Pons (tissue), 1 donor: Measurements from ENCODE around the gene MYH10.
"Not testable (repeated sequence)": the region's sequence is repeated elsewhere in the genome, so short reads cannot be mapped to it uniquely, and the experiment has no call there.

Source experiments
- DNase-seq: peaks from one replicate; pipeline ENCODE4 v3.0.0-alpha.2; 2016; ENCODE audit warnings: low spot score

Gene MYH10

GRCh38 chr17:8556074-8556473 lies 74.5 kb downstream of the MYH10 start:
- DNase-seq: no peak

DNA sequence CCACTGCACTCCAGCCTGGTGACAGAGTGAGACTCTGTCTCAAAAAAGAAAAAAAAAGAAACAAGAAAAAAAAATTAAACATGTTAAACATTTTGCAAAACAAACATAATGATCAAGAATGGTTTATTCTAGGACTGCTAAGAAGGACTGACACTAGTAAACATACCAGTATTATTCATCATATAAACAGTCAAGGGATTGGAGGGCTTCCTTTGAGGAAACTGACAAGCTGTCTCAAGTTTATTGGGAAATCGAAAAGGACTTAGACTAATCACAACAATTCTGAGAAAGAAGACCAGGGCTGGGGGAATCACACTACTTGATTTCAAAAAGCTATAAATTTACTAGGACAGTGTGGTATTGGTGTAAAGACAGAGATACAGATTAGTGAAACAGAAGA lies 75.5 kb downstream of the MYH10 start:
- DNase-seq: no peak

GRCh38 chr17:8552577-8553320 lies 77.8 kb downstream of the MYH10 start:
- DNase-seq: no peak

- DNase-seq: no peak
Observed at GRCh38 chr17:8542599-8543502, 87.7 kb downstream of the MYH10 start.

GRCh38 chr17:8539976-8540375 lies 90.5 kb downstream of the MYH10 start:
- not testable (repeated sequence) for DNase-seq

GRCh38 chr17:8537734-8538133 lies 92.8 kb downstream of the MYH10 start:
- DNase-seq: no peak

- DNase-seq: no peak
Observed at GRCh38 chr17:8534498-8535188, 95.9 kb downstream of the MYH10 start.

- DNase-seq: no peak
Observed at GRCh38 chr17:8532021-8532420, 98.5 kb downstream of the MYH10 start.

- no peak for DNase-seq
Observed at GRCh38 chr17:8522577-8522976, 107.9 kb downstream of the MYH10 start.

- no peak for DNase-seq
Observed at GRCh38 chr17:8520981-8521380, 109.5 kb downstream of the MYH10 start.

DNA sequence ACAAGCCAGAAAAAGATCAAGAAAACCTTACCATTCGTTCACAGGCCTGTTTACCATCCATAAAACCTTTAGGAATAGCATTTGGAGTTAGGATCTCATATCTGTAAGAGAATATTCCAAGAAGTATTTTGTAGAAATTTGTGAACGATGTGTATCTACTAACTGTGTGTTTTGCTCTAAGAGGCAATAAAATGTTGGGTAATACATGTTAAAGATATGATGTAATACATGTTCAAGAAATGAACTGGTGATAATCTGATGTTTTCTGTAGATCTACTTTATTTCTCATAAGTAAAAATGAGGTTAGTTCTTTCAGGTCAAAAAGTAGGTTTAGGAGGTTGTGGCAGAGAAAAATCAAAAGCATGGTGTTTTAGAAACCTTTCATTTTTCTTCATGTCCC lies 111.7 kb downstream of the MYH10 start:
- no peak for DNase-seq

- no peak for DNase-seq
Observed at GRCh38 chr17:8518326-8518725, 112.2 kb downstream of the MYH10 start.

GRCh38 chr17:8514801-8515200 lies 115.7 kb downstream of the MYH10 start:
- DNase-seq: no peak

DNA sequence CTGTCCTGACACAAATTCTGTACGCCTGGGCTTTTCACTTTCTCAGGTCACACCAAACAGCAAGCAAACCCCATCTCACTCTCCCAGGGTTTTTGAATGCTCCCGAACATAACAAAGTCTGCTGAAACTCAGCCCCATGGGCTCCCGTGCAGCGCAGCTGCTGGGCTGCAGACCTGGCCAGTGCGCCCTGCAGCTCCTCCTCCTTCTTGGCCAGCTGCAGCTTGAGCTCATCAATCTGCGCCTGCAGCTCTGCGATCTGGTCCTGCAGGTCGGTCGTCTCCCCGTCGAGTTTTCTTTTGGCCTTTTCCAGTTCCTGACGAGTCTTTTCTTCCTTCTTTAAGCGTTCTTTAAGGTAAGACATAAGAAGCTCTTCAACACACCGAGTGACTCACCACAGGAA lies 124.4 kb downstream of the MYH10 start:
- DNase-seq: no peak

- no peak for DNase-seq
Observed at GRCh38 chr17:8504460-8505207, 125.9 kb downstream of the MYH10 start.

GRCh38 chr17:8503807-8504206 lies 126.7 kb downstream of the MYH10 start:
- no peak for DNase-seq

DNA sequence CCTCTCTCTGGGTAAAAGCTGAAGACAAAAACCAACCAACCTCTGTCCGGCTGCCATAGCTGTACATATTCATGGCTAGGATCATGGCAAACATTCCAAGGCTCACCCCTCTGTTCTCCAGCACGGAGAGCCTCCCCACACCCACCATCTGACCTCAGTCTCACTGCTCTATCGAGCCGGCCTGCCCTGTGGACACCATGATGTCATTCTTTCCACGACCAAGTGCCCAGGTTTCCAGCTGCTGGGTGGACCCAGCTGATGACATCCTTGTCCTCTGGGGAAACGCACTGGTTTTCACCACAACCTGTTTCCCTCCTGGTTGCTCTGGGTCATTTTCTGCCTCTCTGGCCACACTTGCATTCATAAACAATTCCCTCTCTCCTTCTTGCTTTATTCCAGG lies 127.2 kb downstream of the MYH10 start:
- DNase-seq: no peak

- DNase-seq: no peak
Observed at GRCh38 chr17:8502126-8502525, 128.4 kb downstream of the MYH10 start.

- DNase-seq: no peak
Observed at GRCh38 chr17:8500609-8501008, 129.9 kb downstream of the MYH10 start.

DNA sequence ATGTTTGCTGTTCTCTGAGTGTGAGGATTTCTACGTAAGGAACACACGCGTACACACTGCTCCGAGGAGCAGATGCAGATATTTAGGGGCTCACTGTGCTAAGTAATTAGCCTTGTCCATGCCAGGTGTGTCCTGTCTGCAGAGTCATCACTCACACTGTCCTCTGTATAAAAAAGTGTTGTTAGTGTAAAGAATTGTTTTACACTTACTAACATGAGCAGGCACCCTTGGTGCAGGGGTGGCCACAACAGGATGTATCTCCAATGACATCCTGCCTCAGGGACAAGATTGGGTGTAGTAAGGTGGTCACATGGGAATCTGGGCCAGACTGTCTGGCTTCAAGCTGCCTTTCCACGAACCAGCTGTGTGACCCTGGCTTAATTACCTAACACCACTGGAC lies 130.9 kb downstream of the MYH10 start:
- no peak for DNase-seq

DNA sequence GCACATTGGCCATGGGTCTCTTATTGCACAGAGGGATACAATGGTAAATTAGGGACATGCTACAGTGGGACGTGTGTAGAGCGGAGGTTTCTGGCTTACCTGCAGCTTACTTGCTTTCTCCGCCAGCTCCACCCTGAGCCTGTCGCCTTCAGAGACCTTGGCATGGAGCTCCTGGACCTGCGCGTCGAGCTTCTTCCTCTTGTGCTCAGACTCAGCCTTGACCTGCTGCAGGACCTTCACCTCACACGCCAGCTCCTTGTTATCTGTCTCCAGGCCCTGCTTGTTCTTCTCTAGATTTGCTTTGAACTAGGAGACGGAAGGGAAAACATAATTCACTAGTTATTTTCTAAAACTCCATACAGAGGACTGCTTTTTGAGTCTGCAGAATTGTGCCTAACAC lies 131.4 kb downstream of the MYH10 start:
- no peak for DNase-seq

DNA sequence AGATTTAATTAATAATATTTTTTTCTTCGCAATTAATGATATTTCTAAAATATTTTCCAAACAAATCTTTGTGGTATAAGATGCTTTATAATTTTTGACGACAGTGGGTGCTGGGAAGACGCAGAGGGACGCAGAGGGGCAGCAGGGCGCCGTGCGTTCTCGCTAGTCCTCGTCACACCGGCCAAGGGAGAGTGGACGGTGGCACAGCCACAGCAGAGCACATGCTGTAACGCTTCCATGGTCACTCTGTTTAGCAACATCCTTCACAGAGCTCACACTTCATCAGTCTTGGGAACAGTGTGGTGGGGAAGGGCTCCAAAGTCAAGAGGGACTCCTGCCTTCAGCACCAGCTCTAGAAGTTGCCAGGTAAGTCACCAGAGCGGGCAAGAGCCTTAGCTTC lies 134.4 kb downstream of the MYH10 start:
- DNase-seq: no peak
